ENCODE data around the gene MEAF6. TPM values are rescaled to one million over a fixed set of nuclear protein-coding genes. Genes with fewer than 3 reads are reported as not detected.
A peak's percentile ranks its signal among the peaks of the same experiment; 100 is the strongest.

Gene MEAF6
- total RNA-seq, 1 donor from 2014 or later, result 127 TPM

DNA sequence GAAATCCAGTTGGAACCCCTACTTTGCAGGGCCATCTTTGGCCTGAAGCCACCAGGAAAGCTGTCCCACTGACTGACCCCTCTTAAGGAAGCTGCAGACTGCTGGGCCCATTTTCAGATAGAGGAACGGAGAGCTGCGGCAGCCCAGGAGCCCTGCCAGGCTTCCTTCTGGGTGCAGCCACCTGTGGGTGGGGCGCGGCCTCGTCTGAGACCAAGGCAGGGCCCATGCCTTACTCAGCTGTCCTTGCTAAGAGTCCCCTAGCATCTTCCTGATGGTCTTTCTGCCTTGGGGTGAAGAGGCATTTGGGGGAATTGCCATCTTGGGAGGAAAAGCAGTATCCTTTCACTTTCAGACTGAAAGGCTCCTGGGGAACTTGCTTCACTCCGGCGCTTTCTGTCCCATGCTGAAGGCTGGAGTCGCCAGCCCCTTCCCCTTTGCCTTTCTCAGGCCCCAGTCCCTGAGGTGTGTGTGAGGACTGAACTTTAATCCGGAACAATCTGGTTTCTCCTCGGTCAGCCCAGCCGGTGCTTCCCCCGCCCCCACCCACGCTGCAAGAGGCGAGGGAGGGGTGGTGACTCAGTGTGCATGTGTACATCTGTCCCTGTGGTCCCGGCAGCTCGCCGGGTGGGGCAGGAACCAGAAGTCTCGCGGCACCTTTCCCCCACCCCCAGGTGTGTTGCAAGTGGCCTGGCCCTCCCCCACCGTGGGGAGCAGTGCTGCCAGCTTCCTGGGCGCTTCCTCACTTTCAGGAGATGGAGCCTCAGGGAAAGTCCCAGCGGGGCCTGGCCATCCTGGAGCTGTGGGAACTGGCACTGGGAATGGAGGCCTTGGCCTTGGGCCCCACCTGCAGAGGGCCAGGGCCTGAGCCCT, 35.1 kb downstream of the MEAF6 start:
- H3F3A ChIP-seq (ENCODE audit: low read depth), result no peaks in the 10 kb centered on the region
- Mint-ChIP-seq H3K4me3 (no peak overlapping the region), H3K4me1 (peaks cover 27% of the 10 kb centered on the region), H3K9me3 (no peaks in the 10 kb centered on the region), H3K36me3 (no peaks in the 10 kb centered on the region), H3K27me3 (ENCODE audit: insufficient read depth, low read depth) (peaks cover 6% of the 10 kb centered on the region), H3K27ac (peak overlapping the region; percentile 69)
- H3K27ac ChIP-seq, result no peak overlapping the region
- no peaks in the 10 kb centered on the region for H3K36me3 ChIP-seq
- H3K79me2 ChIP-seq (ENCODE audit: low read depth), result no peaks in the 10 kb centered on the region
- H3K4me1 ChIP-seq, result peaks cover 4% of the 10 kb centered on the region
- no peak overlapping the region for H2AFZ ChIP-seq (replicated peaks)
- TF ChIP-seq EZH2 (IDR thresholded peaks at IDR 0.05) (no peak), EZH2phosphoT487 (IDR thresholded peaks at IDR 0.05) (no peak)
- TF ChIP-seq, protein P1, sequence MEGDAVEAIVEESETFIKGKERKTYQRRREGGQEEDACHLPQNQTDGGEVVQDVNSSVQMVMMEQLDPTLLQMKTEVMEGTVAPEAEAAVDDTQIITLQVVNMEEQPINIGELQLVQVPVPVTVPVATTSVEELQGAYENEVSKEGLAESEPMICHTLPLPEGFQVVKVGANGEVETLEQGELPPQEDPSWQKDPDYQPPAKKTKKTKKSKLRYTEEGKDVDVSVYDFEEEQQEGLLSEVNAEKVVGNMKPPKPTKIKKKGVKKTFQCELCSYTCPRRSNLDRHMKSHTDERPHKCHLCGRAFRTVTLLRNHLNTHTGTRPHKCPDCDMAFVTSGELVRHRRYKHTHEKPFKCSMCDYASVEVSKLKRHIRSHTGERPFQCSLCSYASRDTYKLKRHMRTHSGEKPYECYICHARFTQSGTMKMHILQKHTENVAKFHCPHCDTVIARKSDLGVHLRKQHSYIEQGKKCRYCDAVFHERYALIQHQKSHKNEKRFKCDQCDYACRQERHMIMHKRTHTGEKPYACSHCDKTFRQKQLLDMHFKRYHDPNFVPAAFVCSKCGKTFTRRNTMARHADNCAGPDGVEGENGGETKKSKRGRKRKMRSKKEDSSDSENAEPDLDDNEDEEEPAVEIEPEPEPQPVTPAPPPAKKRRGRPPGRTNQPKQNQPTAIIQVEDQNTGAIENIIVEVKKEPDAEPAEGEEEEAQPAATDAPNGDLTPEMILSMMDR (IDR thresholded peaks at IDR 0.05), result no peak
- no peak overlapping the region for H3K4me3 ChIP-seq
- H3K9me3 ChIP-seq (ENCODE audit: low read depth), result no peaks in the 10 kb centered on the region
- peaks cover 3% of the 10 kb centered on the region for H4K20me1 ChIP-seq (ENCODE audit: low read depth)
- no peak overlapping the region for H3K4me2 ChIP-seq
- no peak for DNase-seq (ENCODE audit: low spot score)
- peaks cover 6% of the 10 kb centered on the region for H3K27me3 ChIP-seq
- H3K9ac ChIP-seq, result no peak overlapping the region

DNA sequence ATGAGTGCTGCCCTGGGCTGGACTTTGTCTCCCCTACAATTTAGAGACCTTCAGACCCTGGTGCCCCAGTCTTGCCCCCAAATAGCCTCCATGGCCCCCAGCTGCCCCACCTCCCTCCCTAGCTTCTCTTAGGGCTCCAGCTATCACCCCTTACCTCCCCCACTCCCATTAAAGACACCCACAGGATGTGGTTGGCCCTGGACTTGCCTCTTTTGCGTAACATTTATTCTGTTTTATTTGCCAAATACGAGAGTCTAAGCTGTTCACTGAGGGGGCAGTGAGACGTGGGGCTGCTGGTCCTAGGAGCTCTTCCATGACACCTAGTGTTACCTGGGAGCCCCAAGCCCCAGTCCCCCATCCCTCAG, 35.7 kb downstream of the MEAF6 start:
- H3K27ac Mint-ChIP-seq, result peak overlapping the region; percentile 69
- H3K4me1 ChIP-seq, result peaks cover 4% of the 10 kb centered on the region

DNA sequence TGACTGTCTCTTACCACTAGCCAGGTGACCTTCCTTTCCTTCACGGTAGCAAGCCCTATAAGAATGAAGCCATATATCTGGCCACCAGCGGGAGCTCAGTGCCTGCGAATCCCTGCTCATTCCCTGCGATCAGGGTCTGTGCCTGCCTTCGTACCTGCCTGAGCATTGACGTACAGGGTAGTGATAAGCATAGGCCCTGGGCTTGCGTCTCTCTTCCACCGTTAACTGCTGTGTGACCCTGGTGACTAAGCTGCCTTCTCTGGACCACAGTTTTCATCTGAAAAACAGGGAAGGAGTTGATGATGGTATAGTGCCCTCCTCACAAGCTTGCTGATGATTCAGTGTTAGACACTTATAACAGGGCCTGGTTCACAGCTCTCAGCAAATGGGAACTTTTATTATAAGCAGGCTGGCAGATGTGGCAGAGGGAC, 36.1 kb downstream of the MEAF6 start:
- H3K4me1 Mint-ChIP-seq, result peaks cover 32% of the 10 kb centered on the region
- peaks cover 9% of the 10 kb centered on the region for H3K27me3 Mint-ChIP-seq (ENCODE audit: insufficient read depth, low read depth)
- TF ChIP-seq EZH2 (IDR thresholded peaks at IDR 0.05) (no peak), EZH2phosphoT487 (IDR thresholded peaks at IDR 0.05) (no peak)
- TF ChIP-seq, protein P1 (IDR thresholded peaks at IDR 0.05), result no peak
- no peak for DNase-seq (ENCODE audit: low spot score)
- peaks cover 14% of the 10 kb centered on the region for H3K27me3 ChIP-seq
- H4K20me1 ChIP-seq (ENCODE audit: low read depth), result peaks cover 3% of the 10 kb centered on the region
- H3K4me1 ChIP-seq, result peaks cover 4% of the 10 kb centered on the region
- H3K9ac ChIP-seq, result no peak overlapping the region
- H3K36me3 Mint-ChIP-seq, result no peaks in the 10 kb centered on the region
- H3K27ac ChIP-seq, result no peak overlapping the region
- H3F3A ChIP-seq (ENCODE audit: low read depth), result no peaks in the 10 kb centered on the region
- H3K4me3 Mint-ChIP-seq, result no peak overlapping the region
- no peak overlapping the region for H3K27ac Mint-ChIP-seq
- H3K79me2 ChIP-seq (ENCODE audit: low read depth), result no peaks in the 10 kb centered on the region
- no peak overlapping the region for H2AFZ ChIP-seq (replicated peaks)
- no peaks in the 10 kb centered on the region for H3K9me3 Mint-ChIP-seq
- no peak overlapping the region for H3K4me3 ChIP-seq
- no peak overlapping the region for H3K4me2 ChIP-seq
- H3K9me3 ChIP-seq (ENCODE audit: low read depth), result no peaks in the 10 kb centered on the region
- H3K36me3 ChIP-seq, result no peaks in the 10 kb centered on the region

More for the DNA sequence above, 35.7 kb downstream of the MEAF6 start:
- Histone ChIP-seq H3K9me3 (ENCODE audit: low read depth) (no peaks in the 10 kb centered on the region), H3F3A (ENCODE audit: low read depth) (no peaks in the 10 kb centered on the region), H3K79me2 (ENCODE audit: low read depth) (no peaks in the 10 kb centered on the region), H2AFZ (replicated peaks) (no peak overlapping the region), H3K27ac (no peak overlapping the region), H3K27me3 (peaks cover 10% of the 10 kb centered on the region), H3K36me3 (no peaks in the 10 kb centered on the region), H3K9ac (no peak overlapping the region), H3K4me3 (no peak overlapping the region), H4K20me1 (ENCODE audit: low read depth) (peaks cover 3% of the 10 kb centered on the region), H3K4me2 (no peak overlapping the region)
- no peaks in the 10 kb centered on the region for H3K9me3 Mint-ChIP-seq
- peaks cover 7% of the 10 kb centered on the region for H3K27me3 Mint-ChIP-seq (ENCODE audit: insufficient read depth, low read depth)
- no peak overlapping the region for H3K4me3 Mint-ChIP-seq
- no peaks in the 10 kb centered on the region for H3K36me3 Mint-ChIP-seq
- no peak for TF ChIP-seq EZH2 (IDR thresholded peaks at IDR 0.05)
- TF ChIP-seq EZH2phosphoT487 (IDR thresholded peaks at IDR 0.05), result no peak
- TF ChIP-seq, protein P1 (IDR thresholded peaks at IDR 0.05), result no peak
- H3K4me1 Mint-ChIP-seq, result peaks cover 28% of the 10 kb centered on the region
- no peak for DNase-seq (ENCODE audit: low spot score)
